Activated CD4-positive, alpha-beta T cell treated with anti-CD3 and anti-CD28 coated beads, Interleukin-2, amount 50 U/mL, for 24 hours (primary cell): ENCODE results near the gene NEDD4L.

Experiments used
- DNase-seq, 2 donors: peaks; one replicate each; pipeline ENCODE4 v3.0.0-alpha.2; 2020; ENCODE audit warnings: low read depth in 1 of 2, low spot score in 1 of 2

The NEDD4L gene

DNA sequence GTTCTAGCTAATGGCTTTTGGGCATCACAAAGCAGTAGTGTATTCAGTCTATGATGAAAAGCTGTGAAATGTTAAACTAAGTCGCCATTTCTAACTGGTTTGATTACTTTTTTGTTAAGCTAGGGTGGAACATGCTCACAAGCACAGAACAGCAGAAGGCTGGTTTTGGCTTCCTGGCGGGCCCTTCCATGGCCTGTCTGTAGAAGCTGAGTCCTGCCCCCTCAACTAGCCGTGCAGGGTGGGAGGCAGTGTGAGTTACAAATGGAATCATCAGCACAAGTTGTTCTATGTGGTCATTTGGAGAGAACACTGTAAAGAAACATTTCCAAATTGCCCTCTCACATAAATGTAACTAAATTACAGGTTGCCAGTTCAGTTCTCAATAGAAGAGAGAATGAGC, 294.1 kb downstream of the NEDD4L start:
- no peak for DNase-seq

DNA sequence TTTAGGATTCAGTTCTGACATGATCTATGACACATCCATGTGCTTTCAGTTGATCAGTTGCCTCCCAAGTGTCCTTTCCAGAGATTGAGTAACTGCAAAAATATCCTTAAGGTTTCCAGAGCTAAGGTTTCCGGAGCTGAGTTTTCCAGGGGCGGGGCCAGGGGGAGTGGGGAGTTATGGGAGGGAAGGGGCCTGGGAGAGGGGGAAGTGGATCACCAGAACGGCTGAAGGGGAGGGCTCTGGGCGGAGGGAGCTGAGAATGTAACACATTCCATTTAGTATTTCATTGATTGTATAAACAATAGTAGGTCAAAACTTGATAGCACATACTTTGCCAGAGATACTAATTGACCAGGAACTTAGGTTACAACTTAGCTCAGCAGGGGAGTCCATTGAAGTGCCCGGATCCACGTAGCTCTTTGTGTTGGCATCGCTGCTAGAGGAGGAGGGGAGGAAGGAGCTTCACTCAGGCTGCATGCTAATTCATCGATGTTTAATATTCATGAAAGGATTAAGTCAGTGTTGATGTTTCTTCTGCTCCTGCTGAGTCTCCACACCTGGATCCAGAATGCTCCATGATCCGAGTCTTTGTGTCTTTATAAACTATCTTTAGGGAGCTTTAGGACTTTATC, 295.1 kb downstream of the NEDD4L start:
- DNase-seq = no peak

DNA sequence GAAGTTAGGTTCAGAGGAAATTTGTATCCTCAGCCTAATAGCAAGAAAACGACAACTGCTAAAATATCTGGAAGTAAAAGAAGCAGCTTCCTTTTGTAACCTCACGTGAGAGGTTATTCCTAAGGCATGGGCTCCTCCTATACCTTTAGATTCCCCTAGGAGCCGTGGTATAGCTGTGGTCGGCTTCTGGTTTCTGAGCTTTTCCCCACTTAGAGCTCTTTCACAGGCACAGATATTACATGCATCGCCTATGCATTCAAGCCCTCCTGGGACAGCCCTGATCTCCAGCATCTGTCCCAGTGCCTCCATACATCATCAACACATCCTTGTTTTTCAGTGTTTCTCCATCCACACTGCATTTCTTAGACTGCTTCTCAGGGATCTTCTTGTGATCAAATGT, 295.9 kb downstream of the NEDD4L start:
- no peak for DNase-seq

DNA sequence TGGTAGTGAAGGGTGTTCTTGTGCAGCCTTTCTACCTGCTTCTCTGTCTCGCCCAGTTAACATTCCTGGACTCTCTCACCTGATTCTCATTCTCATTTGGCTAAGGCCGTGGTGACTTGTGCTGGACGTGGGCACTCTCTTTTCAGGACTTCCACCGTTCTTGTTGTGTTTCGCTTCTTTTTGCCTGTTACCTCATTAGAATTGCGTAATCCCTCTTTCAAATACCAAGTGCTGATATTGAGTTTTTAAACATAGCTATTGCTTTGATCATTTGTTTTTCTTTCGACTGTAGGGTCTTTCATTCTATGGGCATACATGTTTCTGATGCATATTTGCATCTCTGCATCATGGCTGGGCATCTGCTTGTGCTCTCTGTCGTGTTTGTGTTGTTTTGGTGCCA, 297.9 kb downstream of the NEDD4L start:
- no peak for DNase-seq

DNA sequence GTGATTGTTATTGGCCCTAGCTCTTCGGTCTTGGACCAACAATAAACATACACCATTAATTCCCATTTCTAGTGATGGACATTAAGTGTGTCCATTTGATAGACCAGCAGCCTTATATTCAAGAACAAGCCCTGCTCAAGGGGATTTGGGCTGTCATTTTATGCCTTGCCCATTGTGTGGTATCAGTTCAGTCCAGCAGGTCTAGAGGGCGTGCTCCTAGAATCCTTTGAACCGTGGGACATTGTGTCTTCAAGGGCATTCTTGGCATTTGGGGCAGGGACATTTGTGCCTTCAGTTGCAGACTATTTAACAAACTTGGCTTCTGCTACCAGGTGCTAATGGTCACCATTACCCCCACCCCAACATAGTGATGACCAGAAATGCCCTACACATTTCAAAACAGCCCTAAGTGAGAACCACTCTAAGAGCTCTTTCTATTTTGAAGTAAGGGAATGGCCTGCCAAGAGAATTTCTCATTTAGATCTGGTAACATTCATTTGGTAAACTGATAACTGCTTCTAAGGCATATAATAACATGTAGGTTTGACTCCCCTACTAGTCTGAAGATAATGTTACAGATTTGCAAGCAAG, 300.1 kb downstream of the NEDD4L start:
- DNase-seq = no peak

DNA sequence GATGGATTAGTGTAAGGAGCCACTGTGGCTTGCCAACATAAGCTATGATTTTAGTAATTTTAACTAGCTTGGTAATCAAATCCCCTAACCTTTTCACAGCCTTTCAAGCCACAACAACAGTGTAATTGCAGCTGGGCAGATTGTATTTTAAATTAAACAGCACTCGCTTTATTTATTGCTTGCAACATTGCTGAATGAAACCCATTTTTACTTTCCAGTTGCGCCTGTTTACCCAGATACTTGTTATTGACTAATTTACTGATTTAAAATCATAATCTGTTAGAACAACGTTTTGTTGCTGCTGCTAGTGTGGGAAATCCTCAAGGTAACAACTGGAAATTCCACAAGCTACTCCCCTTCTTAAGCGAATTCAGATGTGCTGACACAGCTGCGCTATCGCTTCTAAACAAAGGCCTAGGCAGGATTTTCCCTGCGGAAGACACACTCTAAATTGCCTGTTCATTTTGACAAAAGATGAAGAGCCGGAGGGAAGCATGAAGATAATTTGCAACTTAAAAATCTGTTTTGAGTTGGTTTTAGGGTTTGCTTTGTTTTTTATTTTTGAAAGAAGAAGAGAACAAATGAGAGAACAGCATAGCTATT, 300.9 kb downstream of the NEDD4L start:
- no peak for DNase-seq

DNA sequence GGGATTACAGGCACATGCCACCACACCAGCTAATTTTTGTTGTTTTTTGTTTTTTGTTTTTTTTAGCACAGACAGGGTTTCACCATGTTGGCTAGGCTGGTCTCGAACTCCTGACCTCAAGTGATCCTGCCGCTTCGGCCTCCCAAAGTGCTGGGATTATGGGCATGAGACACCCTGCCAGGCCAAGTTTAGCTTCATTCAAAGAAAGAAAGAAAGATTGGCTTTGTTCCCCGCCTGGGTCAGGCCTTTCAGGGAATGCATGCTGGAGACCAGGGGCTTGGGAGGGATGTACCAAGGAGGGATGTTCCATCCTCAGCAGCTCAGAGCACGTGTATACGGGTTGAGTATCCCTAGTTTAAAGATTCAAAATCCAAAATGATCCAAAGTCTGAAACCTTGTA, 301.8 kb downstream of the NEDD4L start:
- DNase-seq = no peak

DNA sequence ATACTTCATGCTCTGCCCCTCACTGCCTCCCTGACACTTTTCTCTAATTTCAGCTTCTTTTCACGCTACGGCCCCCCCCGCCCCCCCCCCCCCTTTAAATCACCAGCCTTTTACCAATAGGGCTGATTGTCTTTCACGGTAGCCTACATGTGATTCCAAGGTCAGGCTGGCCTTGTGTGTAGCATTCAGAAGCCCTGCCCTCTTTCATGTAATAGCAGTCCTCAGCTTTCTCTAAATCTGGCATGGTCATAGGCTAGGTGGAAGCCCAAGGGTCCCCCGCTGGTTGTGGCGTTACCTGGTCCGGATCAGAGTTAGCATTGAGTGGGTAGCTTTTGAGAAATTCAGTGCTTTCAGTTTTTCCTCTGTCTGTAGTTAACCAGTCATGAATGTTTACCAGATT, 303.1 kb downstream of the NEDD4L start:
- DNase-seq = no peak

DNA sequence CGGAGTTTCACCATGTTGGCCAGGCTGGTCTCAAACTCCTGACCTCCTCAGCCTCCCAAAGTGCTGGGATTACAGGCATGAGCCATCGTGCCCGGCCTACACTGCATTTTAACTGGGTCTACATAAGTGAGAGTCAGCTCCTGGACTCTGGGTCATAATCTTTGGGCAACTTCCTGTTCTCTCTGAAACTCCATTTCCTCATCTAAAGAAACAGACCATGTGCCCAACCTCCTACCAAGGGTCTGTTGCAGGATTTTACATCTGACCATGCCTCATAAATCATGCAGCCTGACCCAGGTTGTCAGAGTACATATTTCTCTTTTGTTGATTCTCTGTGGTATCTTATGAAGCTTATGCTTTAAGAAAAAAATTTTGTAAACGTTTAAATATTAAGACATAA, 304.5 kb downstream of the NEDD4L start:
- DNase-seq = no peak

DNA sequence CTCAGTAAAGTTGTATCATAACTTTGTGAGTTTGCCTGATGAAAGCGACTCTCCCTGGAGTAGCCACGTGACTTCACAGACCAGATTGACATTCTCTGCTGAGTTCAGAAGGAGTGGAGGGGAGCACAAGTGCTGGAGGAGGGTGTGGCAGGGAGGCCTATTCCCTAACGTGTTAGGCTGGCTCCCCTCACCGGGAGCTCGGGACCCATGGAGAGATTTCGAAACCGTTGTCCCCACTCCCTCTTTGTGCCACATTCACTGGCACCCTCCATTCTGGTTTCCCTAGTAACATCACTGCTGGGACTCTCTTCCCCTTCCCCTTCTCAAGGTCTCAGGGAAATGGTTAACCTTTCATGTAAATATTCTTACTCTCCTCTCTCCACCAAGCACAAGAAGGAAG, 304.9 kb downstream of the NEDD4L start:
- no peak for DNase-seq

DNA sequence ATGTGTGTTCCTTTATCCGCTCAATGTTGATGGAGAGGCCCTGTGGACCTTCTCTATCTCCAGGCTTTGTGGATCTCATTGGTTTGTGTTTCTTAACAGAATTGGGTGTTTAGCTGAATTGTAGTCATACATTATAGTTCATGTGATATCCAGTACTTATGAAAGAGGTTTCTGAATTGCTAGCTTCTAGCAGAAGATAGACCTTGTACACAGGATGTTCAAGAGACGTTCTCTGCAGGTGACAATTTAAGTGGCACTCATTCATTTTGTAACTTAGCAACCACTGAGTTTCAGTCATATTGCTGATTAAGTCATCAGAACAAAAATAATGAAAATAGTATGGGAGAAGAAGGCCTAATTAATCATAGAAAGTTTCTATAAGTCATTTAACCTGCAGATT, 305.6 kb downstream of the NEDD4L start:
- no peak for DNase-seq

DNA sequence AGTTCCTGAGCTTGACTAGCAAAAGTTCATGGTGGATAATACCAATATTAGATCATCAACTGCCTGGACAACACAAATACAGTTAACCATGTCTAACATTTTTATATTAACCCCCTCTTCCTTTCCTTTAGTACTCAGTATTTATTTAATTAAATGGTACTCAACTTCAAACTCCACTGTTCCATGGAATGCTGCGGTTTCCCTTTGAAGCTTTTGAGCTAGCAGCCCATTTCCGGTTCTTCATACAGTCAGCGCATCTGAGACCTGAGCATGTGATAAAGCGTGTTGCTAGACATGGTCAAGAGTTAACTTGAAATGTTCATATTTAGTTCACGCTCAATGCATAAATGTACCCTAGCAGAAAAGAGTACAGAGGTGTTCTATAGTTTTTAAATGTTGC, 306.5 kb downstream of the NEDD4L start:
- DNase-seq = no peak

DNA sequence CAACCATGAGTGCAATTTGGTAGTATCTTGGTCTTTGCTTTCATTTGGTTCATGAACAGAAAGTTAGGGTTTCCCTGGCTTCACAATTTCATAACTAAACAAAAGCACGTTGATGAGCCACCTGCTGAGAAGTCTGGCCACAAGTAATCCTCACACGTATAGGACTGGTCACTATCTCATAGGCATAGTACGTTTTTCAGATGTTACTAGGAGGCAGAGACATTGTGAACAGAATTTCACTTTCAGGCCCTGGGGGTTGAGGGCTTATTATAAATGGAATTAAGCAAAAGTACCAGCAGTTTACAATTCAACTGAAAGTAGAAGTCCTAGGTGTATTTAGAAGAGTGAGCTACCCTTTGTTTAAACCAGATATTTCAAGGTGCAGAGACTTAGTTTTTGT, 307.8 kb downstream of the NEDD4L start:
- DNase-seq = no peak

DNA sequence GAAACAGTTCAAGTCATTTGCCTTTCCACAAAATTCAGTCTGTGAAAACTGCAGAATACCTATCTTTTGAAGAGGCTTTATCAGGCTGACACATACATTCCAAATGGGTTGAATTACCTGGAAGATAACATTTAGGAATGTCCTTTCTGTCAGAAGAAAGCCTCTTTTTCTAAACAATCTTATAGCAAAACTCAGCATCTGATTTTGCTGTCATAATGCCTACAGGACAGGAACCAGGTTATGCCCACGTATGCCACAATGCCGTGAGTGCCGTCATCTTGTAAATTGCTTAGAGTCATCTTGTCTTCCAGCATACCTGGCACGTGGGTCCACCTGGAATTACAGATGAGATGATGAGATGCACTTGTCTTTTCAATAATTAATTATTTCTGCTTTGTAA, 309.6 kb downstream of the NEDD4L start:
- DNase-seq = no peak

DNA sequence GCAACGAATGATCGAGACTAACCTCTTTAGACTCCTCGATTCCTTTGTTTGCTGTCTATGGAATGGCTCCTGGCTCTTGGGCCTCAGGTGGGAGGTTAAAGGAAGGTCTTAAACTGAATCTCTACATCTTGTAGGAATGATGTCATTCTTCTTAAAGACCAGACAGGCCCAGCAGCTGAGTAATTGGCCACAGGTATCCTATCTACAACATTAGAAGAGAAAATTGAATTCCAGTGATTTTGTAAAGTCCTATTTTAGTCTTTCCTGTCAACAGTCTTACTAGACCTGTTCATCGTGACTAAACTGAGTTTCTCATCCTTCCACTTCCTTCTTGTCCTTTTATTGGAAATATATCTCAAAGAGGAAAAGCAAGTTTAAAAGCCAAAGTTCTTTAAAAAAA, 310.0 kb downstream of the NEDD4L start:
- no peak for DNase-seq

DNA sequence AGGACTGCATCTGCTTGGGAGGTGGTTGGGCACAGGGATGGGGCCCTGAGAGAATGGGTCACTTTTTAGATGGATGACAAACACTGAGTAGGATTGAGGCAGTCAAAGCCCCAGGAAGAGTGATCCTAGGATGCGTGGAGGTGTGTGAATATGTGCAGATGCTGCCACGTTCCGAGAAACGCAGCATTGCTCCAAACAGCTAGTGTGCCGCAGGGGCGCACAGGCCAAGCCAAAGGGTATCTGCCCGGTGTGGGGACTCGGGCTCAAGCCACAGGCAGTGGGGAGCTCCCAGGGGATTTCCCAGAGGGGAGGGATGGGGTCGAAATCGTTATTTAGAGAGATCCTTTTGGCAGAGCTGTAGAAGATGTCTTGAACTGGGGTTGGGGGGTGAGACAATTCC, 310.8 kb downstream of the NEDD4L start:
- no peak for DNase-seq

DNA sequence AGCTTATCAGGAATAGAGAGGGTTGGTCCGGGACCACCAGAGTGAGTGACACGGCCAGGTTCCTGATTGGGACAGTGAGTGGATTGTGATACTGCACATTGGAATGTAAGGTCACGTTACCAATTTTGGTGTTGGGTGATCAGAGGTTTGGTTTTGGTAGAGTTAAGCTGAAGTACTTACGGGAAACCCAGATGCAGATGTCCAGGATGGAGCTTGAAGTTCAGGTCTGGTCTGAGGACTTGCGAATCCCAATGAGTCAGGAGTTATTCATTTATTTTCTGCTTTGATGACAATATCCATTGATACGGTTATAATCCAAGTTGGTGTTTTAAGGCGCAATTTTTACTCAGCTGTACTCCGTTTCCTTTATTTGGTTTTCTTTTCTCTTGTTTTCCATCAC, 311.2 kb downstream of the NEDD4L start:
- DNase-seq = no peak

DNA sequence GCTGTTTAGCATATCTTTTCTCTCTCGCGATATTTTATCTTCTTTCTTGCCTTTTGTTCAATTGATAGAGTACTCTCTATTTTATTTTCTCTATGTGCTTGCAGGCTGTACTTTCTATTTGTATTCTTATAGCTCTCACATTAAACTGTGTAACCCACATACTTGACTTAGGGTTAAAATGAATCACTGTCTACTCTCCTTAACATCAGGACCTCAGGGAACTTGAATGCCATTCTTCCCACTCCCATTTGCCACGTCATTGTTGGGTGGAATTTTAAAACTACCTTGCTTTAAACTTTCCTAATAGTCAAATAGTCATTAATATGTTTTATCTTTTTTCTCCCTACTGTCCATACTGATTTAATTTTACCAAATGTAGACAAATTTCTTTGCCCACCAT, 315.2 kb downstream of the NEDD4L start:
- no peak for DNase-seq

DNA sequence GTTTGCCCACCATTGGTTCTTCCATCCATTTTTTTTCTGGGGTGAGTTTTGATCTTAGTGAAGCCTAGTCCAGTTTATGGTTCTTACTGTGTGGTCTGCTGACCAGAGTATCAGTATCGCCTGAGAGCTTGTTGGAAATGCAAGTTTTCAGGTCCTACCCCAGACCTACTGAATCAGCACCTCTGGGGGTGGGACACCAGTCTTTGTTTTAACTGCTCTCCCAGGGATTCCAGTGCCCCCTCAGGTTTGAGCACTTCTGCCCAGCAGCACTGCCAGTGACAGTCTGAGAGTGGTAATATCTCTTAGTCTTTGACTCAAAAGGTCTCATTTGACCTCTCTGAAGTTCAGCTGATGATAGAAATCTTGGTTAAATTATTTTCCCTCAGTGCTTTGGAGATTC, 315.6 kb downstream of the NEDD4L start:
- DNase-seq = no peak

DNA sequence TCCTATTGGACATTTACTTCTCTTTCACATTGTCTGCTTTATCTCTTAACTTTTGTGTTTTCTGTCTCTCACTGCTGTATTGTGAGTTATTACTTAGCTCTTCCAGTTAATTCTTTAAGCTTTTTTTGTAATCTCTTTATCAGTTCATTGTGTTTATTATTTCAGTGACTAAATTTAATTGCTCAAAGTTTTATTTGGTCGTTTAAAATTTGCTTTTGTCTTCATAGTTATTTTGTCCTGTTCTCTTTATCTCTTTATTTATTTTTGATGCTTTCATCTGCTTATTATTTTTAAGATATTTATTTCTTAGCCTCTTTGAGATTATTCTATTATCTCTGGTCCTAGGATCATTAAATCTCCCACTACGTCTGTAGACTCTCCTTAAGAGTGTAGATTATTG, 316.3 kb downstream of the NEDD4L start:
- no peak for DNase-seq

DNA sequence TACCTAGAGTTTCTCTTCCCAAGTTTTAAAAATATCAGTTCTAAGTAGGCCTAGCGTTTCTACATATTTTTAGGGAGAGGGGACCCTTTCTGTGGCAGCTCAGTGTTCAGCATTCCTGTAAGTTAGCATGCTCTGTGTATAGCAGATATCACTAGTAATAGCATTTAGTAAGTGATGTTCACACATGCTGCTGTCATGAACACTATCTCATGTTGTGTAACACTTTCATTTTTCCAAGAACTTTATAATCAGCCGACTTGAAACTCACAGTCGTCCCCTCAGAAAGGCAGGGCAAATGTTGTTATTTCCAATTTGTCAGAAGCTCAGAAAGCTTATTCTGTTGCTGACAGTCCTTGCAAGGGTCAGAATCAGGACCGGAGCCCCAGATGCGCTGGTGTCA, 317.2 kb downstream of the NEDD4L start:
- no peak for DNase-seq

DNA sequence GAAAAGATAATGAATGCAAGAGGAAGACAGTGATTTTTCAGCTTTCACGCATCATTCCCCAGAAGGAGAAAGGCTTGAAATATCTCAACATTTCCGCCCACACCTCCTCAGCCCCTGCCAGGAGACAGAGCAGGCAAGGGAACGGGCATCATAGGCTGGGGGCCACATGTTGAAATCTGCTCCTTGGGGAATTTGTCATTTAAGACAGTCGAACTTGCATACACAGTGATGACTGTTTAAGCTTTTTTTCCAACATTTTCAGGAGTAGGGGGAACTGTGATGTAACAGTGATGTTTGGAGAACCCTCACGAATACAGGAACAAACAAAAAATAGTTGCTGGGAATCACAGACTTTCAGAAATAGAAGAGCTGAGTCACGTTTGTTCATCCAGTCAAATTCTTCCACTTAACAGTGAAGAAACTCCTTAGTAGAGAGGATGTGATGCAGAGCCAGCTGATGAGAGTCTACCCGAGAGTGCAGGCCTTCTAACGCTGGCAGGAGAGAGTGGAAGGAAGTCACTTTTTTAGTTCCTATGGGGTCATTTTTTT, 318.1 kb downstream of the NEDD4L start:
- no peak for DNase-seq

DNA sequence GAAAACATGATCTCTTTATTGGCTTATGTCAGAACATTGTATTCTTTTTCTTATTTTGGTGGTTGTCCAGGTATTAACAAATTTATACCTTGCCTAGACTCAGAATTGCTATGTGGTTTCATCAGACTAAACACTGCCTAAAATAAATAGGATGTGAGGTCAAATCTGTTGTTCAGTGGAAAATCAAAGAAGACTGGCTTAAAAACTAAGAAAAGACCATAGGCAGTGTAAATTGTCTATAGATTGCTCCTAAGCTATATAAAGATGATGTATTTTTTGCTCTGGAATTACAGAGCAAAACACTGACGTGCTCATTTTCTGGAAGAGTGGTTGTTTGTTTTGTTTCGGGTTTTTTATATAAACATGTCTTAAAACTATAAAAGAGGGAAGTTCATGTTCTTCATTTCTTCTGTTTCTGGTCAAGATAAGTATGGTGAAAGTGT, 318.8 kb downstream of the NEDD4L start:
- DNase-seq = no peak
